ENCODE data around the gene BRS3. TPM values are rescaled to one million over a fixed set of nuclear protein-coding genes. Genes with fewer than 3 reads are reported as not detected.

Gene BRS3
- total RNA-seq, 1 donor, result not detected

GRCh38 chrX:136528645-136529315, 41.0 kb downstream of the BRS3 start:
- no peaks in the 10 kb centered on the region for H3K27me3 ChIP-seq (ENCODE audit: insufficient read depth, low read length)
- no peak overlapping the region for H3K4me3 ChIP-seq (ENCODE audit: low read length)
- H3K9me3 ChIP-seq (ENCODE audit: low read depth, low read length), result no peaks in the 10 kb centered on the region
- no peaks in the 10 kb centered on the region for H3K4me1 ChIP-seq (ENCODE audit: insufficient read depth, low read length)

GRCh38 chrX:136529795-136530194, 42.0 kb downstream of the BRS3 start:
- H3K4me3 ChIP-seq (ENCODE audit: low read length), result no peak overlapping the region
- H3K9me3 ChIP-seq (ENCODE audit: low read depth, low read length), result no peaks in the 10 kb centered on the region
- H3K27me3 ChIP-seq (ENCODE audit: insufficient read depth, low read length), result no peaks in the 10 kb centered on the region
- no peaks in the 10 kb centered on the region for H3K4me1 ChIP-seq (ENCODE audit: insufficient read depth, low read length)

DNA sequence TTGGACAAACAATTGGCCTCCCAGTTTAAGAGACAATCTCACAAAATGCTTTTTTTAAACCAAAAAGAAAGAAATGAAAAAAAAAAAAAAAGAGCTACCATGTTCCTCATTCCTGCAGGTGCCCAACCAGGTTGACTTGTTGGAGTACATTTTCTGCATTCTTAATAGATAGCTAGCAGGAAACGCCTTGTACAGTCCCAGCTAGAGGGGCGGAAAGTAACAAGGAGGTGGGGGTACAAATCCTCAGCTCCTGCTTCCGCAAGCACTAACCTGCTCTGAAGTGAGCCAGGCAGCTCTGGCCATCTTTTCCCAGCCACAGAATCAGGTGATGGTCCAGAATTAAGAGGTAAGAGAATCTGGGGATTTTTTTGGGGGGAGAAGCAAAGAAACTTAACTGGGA, 44.2 kb downstream of the BRS3 start, which contains the start of gene VGLL1:
TSS of gene VGLL1 (plus strand) at position 265 of the 400 bp plus-strand sequence. CDS start 3,806 bp downstream, outside the sequence.
- Histone ChIP-seq H3K4me3 (ENCODE audit: low read length) (no peak within 1 kb of the TSS), H3K27me3 (ENCODE audit: insufficient read depth, low read length) (no peaks in the 10 kb centered on the region), H3K9me3 (ENCODE audit: low read depth, low read length) (no peaks in the 10 kb centered on the region), H3K4me1 (ENCODE audit: insufficient read depth, low read length) (no peaks in the 10 kb centered on the region)

- Histone ChIP-seq H3K27me3 (ENCODE audit: insufficient read depth, low read length) (no peaks in the 10 kb centered on the region), H3K4me3 (ENCODE audit: low read length) (no peak overlapping the region), H3K9me3 (ENCODE audit: low read depth, low read length) (no peaks in the 10 kb centered on the region), H3K4me1 (ENCODE audit: insufficient read depth, low read length) (no peaks in the 10 kb centered on the region)
Measured at GRCh38 chrX:136534131-136534530, 46.4 kb downstream of the BRS3 start.

DNA sequence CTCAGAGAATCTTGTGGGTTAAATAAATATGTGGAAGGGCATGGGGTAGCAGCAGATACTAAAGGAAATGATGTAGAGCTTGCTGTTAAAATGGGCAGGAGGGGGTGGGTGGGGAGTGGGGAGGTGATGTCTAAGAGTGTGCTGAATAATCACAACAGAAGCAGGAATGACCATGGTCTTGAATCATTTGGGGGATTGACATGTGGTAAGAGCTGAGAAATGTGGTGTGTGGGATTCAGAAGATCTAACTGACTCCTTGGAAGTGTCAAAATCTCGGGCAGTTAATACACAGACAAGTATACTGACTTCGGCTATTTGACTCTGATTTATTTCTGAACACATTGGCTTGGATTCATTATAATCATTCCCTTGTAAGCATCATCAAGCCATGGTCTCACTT, 51.1 kb downstream of the BRS3 start:
- Histone ChIP-seq H3K4me3 (ENCODE audit: low read length) (no peak overlapping the region), H3K27me3 (ENCODE audit: insufficient read depth, low read length) (no peaks in the 10 kb centered on the region), H3K4me1 (ENCODE audit: insufficient read depth, low read length) (no peaks in the 10 kb centered on the region), H3K9me3 (ENCODE audit: low read depth, low read length) (no peaks in the 10 kb centered on the region)

- no peaks in the 10 kb centered on the region for H3K9me3 ChIP-seq (ENCODE audit: low read depth, low read length)
- H3K27me3 ChIP-seq (ENCODE audit: insufficient read depth, low read length), result no peaks in the 10 kb centered on the region
- no peak overlapping the region for H3K4me3 ChIP-seq (ENCODE audit: low read length)
- no peaks in the 10 kb centered on the region for H3K4me1 ChIP-seq (ENCODE audit: insufficient read depth, low read length)
Measured at GRCh38 chrX:136540226-136540625, 52.5 kb downstream of the BRS3 start.

DNA sequence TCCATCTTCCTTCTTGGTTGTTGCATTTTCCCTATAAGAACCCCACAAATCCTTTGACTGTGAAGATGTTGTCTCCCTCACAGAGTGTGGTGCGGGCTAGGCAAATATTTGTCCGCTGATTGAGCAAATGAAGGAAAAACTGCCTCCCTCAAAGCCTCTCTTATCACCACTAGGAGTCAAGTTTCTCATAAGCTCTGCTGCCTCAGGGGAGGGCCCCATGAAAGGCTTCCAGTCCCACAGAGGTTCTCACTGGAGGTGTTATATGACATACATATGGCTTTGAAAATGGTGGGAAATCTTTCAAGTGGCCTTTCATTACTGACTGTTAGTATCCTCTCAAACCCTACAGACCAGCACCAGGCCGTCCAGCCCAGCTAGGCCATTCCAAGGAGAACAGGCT, 53.5 kb downstream of the BRS3 start:
- Histone ChIP-seq H3K27me3 (ENCODE audit: insufficient read depth, low read length) (no peaks in the 10 kb centered on the region), H3K4me1 (ENCODE audit: insufficient read depth, low read length) (peaks cover 7% of the 10 kb centered on the region), H3K9me3 (ENCODE audit: low read depth, low read length) (no peaks in the 10 kb centered on the region), H3K4me3 (ENCODE audit: low read length) (no peak overlapping the region)

DNA sequence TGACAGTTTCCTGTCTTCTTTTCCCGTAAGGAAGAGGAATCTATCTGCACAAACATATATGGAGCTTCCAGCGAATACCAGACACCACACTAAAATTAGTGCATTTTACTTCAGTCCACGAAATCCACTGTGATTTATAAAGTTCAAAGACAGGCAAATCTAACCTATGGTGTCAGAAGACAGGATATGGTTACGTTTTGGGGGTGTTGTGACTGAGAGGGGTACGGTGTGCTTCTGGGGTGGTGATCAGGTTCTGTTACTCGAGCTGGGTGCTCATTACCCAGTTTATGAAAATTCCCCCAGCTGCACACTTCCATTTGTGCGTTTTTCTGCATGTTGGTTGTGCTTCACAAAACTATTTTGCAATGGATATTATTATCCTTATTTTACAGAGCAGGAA, 54.5 kb downstream of the BRS3 start:
- H3K4me1 ChIP-seq (ENCODE audit: insufficient read depth, low read length), result peaks cover 13% of the 10 kb centered on the region
- no peak overlapping the region for H3K4me3 ChIP-seq (ENCODE audit: low read length)
- H3K27me3 ChIP-seq (ENCODE audit: insufficient read depth, low read length), result no peaks in the 10 kb centered on the region
- no peaks in the 10 kb centered on the region for H3K9me3 ChIP-seq (ENCODE audit: low read depth, low read length)

Other genes with a start within 250 kb of the BRS3 start
- 3.3 TPM for gene MAP7D3, start 236.5 kb upstream of the BRS3 start, total RNA-seq
- gene ADGRG4, start 187.0 kb upstream of the BRS3 start, total RNA-seq, result not detected
- gene HTATSF1, start 9.6 kb downstream of the BRS3 start, total RNA-seq, result 21.1 TPM
- not detected for gene VGLL1, start 44.3 kb downstream of the BRS3 start, total RNA-seq
- 18.4 TPM for gene CD40LG, start 160.2 kb downstream of the BRS3 start, total RNA-seq